Endothelial cell of umbilical vein (primary cell): ENCODE measurements around the gene GSKIP. TPM values are rescaled to one million over a fixed set of nuclear protein-coding genes. Genes with fewer than 3 reads are reported as not detected.

Source experiments
- BruUV-seq: library from RNA; stranded (reverse); fragments of 400-500 nt; replicated peaks from 2 replicates; lab custom pipeline; 2021; lab: Mats Ljungman, UMichigan
- CTCF ChIA-PET: fragments of 300-600, 350-600 bp; sonication (Branson Sonifier 250); formaldehyde crosslinking; loops from one replicate; lab custom pipeline; 2021; ENCODE audit warnings: antibody characterized with exemption, inconsistent platforms; lab: Charles Lee
- POLR2A ChIA-PET: fragments of 300-600, 350-600 bp; sonication (Branson Sonifier 250); formaldehyde crosslinking; loops from one replicate; lab custom pipeline; 2021; ENCODE audit warnings: antibody characterized with exemption, inconsistent platforms; lab: Charles Lee
- DNase-seq: peaks from one replicate; pipeline ENCODE4 v3.0.0-alpha.2; 2011; ENCODE audit warnings: low read depth, low spot score
- FAIRE-seq: peaks from 2 replicates; lab custom pipeline; 2011; peaks lifted over from hg19 to GRCh38; lab: Jason Lieb, UNC
- H2AFZ ChIP-seq: 2 replicates; pipeline ENCODE4 v1.6.0; 2012; ENCODE audit warnings: low read depth, low read length, control low read depth, inconsistent platforms
- H3K27ac ChIP-seq: 2 replicates; pipeline ENCODE4 v1.5.1; 2011; ENCODE audit warnings: low read depth, mild to moderate bottlenecking, control low read depth, low read length, moderate library complexity; ENCODE audit not compliant: insufficient read depth
- H3K27me3 ChIP-seq, 2 experiments: 2 replicates each; pipeline versions ENCODE4 v1.6.0 to v1.6.1; 2011; ENCODE audit warnings: low read length in 2 of 2, mixed read lengths in 1 of 2; ENCODE audit not compliant: control insufficient read depth in 2 of 2, insufficient read depth in 2 of 2
- H3K36me3 ChIP-seq, 2 experiments: 2 replicates in 1 of 2; 3 replicates in 1 of 2; pipeline ENCODE4 v1.5.1; 2011; ENCODE audit warnings: low read length in 2 of 2, mild to moderate bottlenecking in 1 of 2, moderate library complexity in 1 of 2; ENCODE audit not compliant: control insufficient read depth in 2 of 2, insufficient read depth in 2 of 2; ENCODE audit errors: extremely low read depth in 1 of 2
- H3K4me1 ChIP-seq: 3 replicates; pipeline ENCODE4 v1.5.1; 2011; ENCODE audit warnings: mild to moderate bottlenecking, low read length; ENCODE audit not compliant: control insufficient read depth, insufficient read depth; ENCODE audit errors: extremely low read depth
- H3K4me2 ChIP-seq: 2 replicates; pipeline ENCODE4 v1.6.1; 2011; ENCODE audit warnings: low read length, control low read depth, mixed read lengths; ENCODE audit not compliant: insufficient read depth
- H3K4me3 ChIP-seq, 3 experiments: fragments of 200-600 bp in 1 of 3; sonication (generic), shearing (Covaris generic) in 1 of 3; replicated peaks in 1 of 3; 2 replicates each; pipeline ENCODE4 v1.5.1; 2011 to 2016; ENCODE audit warnings: control low read depth in 3 of 3, low read length in 3 of 3, mild to moderate bottlenecking in 2 of 3, inconsistent platforms in 1 of 3, low read depth in 1 of 3, moderate library complexity in 1 of 3; ENCODE audit not compliant: insufficient read depth in 1 of 3
- H3K79me2 ChIP-seq: 2 replicates; pipeline ENCODE4 v1.6.0; 2012; ENCODE audit warnings: low read length, inconsistent platforms; ENCODE audit not compliant: control insufficient read depth, insufficient read depth
- H3K9ac ChIP-seq: replicated peaks from 2 replicates; pipeline ENCODE3; 2011; ENCODE audit warnings: low read length, control low read depth; ENCODE audit not compliant: insufficient read depth; ENCODE audit errors: extremely low read depth
- H3K9me1 ChIP-seq: replicated peaks from 3 replicates; pipeline ENCODE4 v1.6.0; 2011; ENCODE audit warnings: mild to moderate bottlenecking, low read length; ENCODE audit not compliant: control insufficient read depth, insufficient read depth; ENCODE audit errors: extremely low read depth
- H3K9me3 ChIP-seq: replicated peaks from 2 replicates; pipeline ENCODE4 v1.5.1; 2012; ENCODE audit warnings: low read length, inconsistent platforms; ENCODE audit not compliant: control insufficient read depth, insufficient read depth
- H4K20me1 ChIP-seq: replicated peaks from 2 replicates; pipeline ENCODE3; 2011; ENCODE audit warnings: mild to moderate bottlenecking, low read length; ENCODE audit not compliant: control insufficient read depth, insufficient read depth; ENCODE audit errors: extremely low read depth
- CTCF ChIP-seq, 2 donors: IDR thresholded peaks; 1 replicate in 1 of 2; 2 replicates in 1 of 2; pipeline ENCODE4 v1.5.1; 2011; ENCODE audit warnings: low read length in 2 of 2, mild to moderate bottlenecking in 2 of 2, moderate library complexity in 2 of 2, control low read depth in 1 of 2, inconsistent platforms in 1 of 2, low read depth in 1 of 2; ENCODE audit not compliant: insufficient read depth in 1 of 2; ENCODE audit errors: extremely low read depth in 1 of 2
- EZH2 ChIP-seq: IDR thresholded peaks from 2 replicates; pipeline ENCODE4 v1.6.1; 2012; ENCODE audit warnings: borderline replicate concordance, low read depth, mild to moderate bottlenecking, moderate library complexity, low read length, inconsistent platforms; ENCODE audit not compliant: severe bottlenecking
- FOS ChIP-seq: IDR thresholded peaks from 2 replicates; pipeline ENCODE4 v1.6.1; 2011; ENCODE audit warnings: mild to moderate bottlenecking, low read length, moderate library complexity, borderline replicate concordance; ENCODE audit not compliant: insufficient read depth
- GATA2 ChIP-seq: IDR thresholded peaks from 2 replicates; pipeline ENCODE4 v1.7.0; 2011; ENCODE audit warnings: low read depth, mild to moderate bottlenecking, moderate library complexity, mixed read lengths, low read length; ENCODE audit not compliant: insufficient read length, insufficient read depth
- JUN ChIP-seq: IDR thresholded peaks from 2 replicates; pipeline ENCODE4 v1.6.1; 2011; ENCODE audit warnings: borderline replicate concordance, low read depth; ENCODE audit not compliant: insufficient read length, insufficient read depth
- MAX ChIP-seq: IDR thresholded peaks from 2 replicates; pipeline ENCODE4 v1.6.1; 2011; ENCODE audit not compliant: insufficient read depth, insufficient read length
- MYC ChIP-seq: IDR thresholded peaks from one replicate; pipeline ENCODE4 v1.6.1; 2011; ENCODE audit warnings: mild to moderate bottlenecking, low read depth, low read length
- POLR2A ChIP-seq: IDR thresholded peaks from 2 replicates; pipeline ENCODE4 v1.6.1; 2012; ENCODE audit warnings: low read depth, mild to moderate bottlenecking, control low read depth, low read length
- POLR2AphosphoS5 ChIP-seq: IDR thresholded peaks from 2 replicates; pipeline ENCODE4 v1.6.1; 2012; ENCODE audit warnings: low read depth, mild to moderate bottlenecking, control low read depth, low read length, moderate library complexity; ENCODE audit not compliant: insufficient read depth
- dilution Hi-C: fragments of 300-500 bp; cut with MboI; formaldehyde crosslinking; loops from one replicate; pipeline ENCODE4 v1.15.0; 2019; ENCODE audit warnings: low sequenced_read_pairs; ENCODE audit not compliant: extremely low pct_ligation_motif_present
- intact Hi-C: fragments of 100-400 bp; cut with micrococcal nuclease; formaldehyde crosslinking; loops from one replicate; pipeline ENCODE4 v1.10.0; 2022
- polyA plus RNA-seq, 4 experiments: library from polyadenylated mRNA; depleted of rRNA in 3 of 4; stranded (reverse) in 3 of 4; unstranded in 1 of 4; fragments of >200 nt; gene quantifications; 2 replicates each; pipeline versions ENCODE4 v1.2.1 to v1.2.3, GENCODE V29; 2011 to 2012; ENCODE audit warnings: missing spikeins in 1 of 4
- total RNA-seq: library from RNA; stranded (reverse); gene quantifications from 2 replicates; pipeline ENCODE4 v1.2.3, GENCODE V29; 2021

The GSKIP gene
- total and polyA plus RNA-seq, 2 donors (not counting 3 experiments of a cell fraction or from before 2014, with no cell fraction given) = 9.2 to 15.9 TPM

DNA sequence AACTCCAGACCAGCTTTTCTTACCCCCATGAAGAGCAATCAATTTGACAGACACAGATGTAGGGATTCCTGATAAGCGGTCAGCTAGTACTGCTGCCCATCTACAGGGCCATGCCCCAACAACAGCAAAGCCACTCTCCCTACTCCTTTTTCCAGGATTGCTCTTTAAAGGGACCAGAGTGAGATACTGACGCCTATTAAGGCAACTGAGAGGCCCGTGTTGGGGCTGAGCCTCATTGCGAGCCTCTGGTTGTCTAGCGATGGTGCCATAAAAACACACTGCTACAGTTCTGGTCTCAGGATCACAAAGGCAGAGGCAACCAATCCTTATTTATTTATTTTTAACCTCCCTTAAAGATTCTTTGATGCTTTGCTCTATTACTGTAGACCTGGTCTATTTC, 59.7 kb downstream of the GSKIP start:
- ChIA-PET POLR2A (no interaction called here), CTCF (interaction anchor here (1.0 to 4.6 kb wide), 8 partner anchors 111 to 324 kb away, joined by 3 to 36 read pairs (median 6); no protein-coding TSS in a partner anchor)
- intact Hi-C loops = loop anchor here (5.0 kb wide), 1 partner anchor 861 kb away; no protein-coding TSS in a partner anchor
- no peak overlapping the region for H3K4me3 ChIP-seq
- no peaks in the 10 kb centered on the region for H4K20me1 ChIP-seq
- peaks cover 7% of the 10 kb centered on the region for H3K4me1 ChIP-seq
- DNase-seq (no peak), FAIRE-seq (no peak)
- no peak overlapping the region for H3K4me2 ChIP-seq
- TF ChIP-seq CTCF (IDR thresholded peaks at IDR 0.05; ENCODE audit: extremely low read depth in 1 of 2, insufficient read depth in 1 of 2, low read depth in 1 of 2, low read length in 2 of 2) (no peak), POLR2A (no peak), JUN (no peak), POLR2AphosphoS5 (no peak), FOS (no peak), EZH2 (no peak), MYC (no peak), MAX (no peak), GATA2 (no peak)
- no peaks in the 10 kb centered on the region for H3K9me1 ChIP-seq
- no peaks in the 10 kb centered on the region for H3K27me3 ChIP-seq
- dilution Hi-C loops = no loop called here
- H2AFZ ChIP-seq = no peak overlapping the region
- H3K27ac ChIP-seq = no peak overlapping the region
- no peaks in the 10 kb centered on the region for H3K79me2 ChIP-seq
- BruUV-seq = no TSS peak
- H3K9me3 ChIP-seq = no peaks in the 10 kb centered on the region
- H3K36me3 ChIP-seq = no peaks in the 10 kb centered on the region
- H3K9ac ChIP-seq = no peak overlapping the region
